WTC11 (cell line): ENCODE measurements around the gene PYCR2. TPM values are rescaled to one million over a fixed set of nuclear protein-coding genes. Genes with fewer than 3 reads are reported as not detected.
A peak's percentile ranks its signal among the peaks of the same experiment; 100 is the strongest.

Experiments used
- ATF6 ChIP-seq: sonication (generic); formaldehyde crosslinking; IDR thresholded peaks from 2 replicates; pipeline ENCODE4 v1.8.1; 2023; ENCODE audit warnings: mild to moderate bottlenecking, missing genetic modification reagents
- ERG ChIP-seq: fragments of 250-450 bp; sonication (Bioruptor Pico); IDR thresholded peaks from 2 replicates; pipeline ENCODE4 v1.8.0; 2021; ENCODE audit warnings: mild to moderate bottlenecking
- ESRRA ChIP-seq: sonication (generic); formaldehyde crosslinking; IDR thresholded peaks from 2 replicates; pipeline ENCODE4 v1.8.1; 2022; ENCODE audit warnings: mild to moderate bottlenecking, missing genetic modification reagents, borderline replicate concordance
- ETV6 ChIP-seq: sonication (generic); formaldehyde crosslinking; IDR thresholded peaks from 2 replicates; pipeline ENCODE4 v1.8.1; 2022; ENCODE audit warnings: mild to moderate bottlenecking, missing genetic modification reagents
- GABPB1 ChIP-seq: sonication (generic); formaldehyde crosslinking; IDR thresholded peaks from 2 replicates; pipeline ENCODE4 v1.8.1; 2023; ENCODE audit warnings: mild to moderate bottlenecking, missing genetic modification reagents
- MYBL2 ChIP-seq: sonication (generic); formaldehyde crosslinking; IDR thresholded peaks from 2 replicates; pipeline ENCODE4 v1.8.1; 2023; ENCODE audit warnings: mild to moderate bottlenecking, moderate library complexity, missing genetic modification reagents
- NFATC4 ChIP-seq: fragments of 250-450 bp; sonication (Bioruptor Pico); IDR thresholded peaks from 2 replicates; pipeline ENCODE4 v1.9.0; 2021; ENCODE audit warnings: mild to moderate bottlenecking
- NR3C1 ChIP-seq: sonication (generic); formaldehyde crosslinking; conservative IDR thresholded peaks from 2 replicates; pipeline ENCODE4 v1.8.1; 2023; ENCODE audit warnings: low read depth, mild to moderate bottlenecking, missing genetic modification reagents
- PRDM15 ChIP-seq: sonication (generic); formaldehyde crosslinking; IDR thresholded peaks from 2 replicates; pipeline ENCODE4 v1.8.0; 2022; ENCODE audit warnings: missing genetic modification reagents
- PREB ChIP-seq: sonication (generic); formaldehyde crosslinking; IDR thresholded peaks from 2 replicates; pipeline ENCODE4 v1.8.1; 2022; ENCODE audit warnings: mild to moderate bottlenecking, missing genetic modification reagents, moderate library complexity, borderline replicate concordance
- TEAD4 ChIP-seq: sonication (generic); formaldehyde crosslinking; IDR thresholded peaks from 2 replicates; pipeline ENCODE4 v1.8.0; 2022; ENCODE audit warnings: mild to moderate bottlenecking, missing genetic modification reagents
- USF1 ChIP-seq: sonication (generic); formaldehyde crosslinking; IDR thresholded peaks from 2 replicates; pipeline ENCODE4 v1.8.0; 2022; ENCODE audit warnings: mild to moderate bottlenecking, missing genetic modification reagents
- ZNF219 ChIP-seq: sonication (generic); formaldehyde crosslinking; IDR thresholded peaks from 2 replicates; pipeline ENCODE4 v1.8.0; 2023; ENCODE audit warnings: missing genetic modification reagents, mild to moderate bottlenecking, borderline replicate concordance
- ZNF281 ChIP-seq: sonication (generic); formaldehyde crosslinking; IDR thresholded peaks from 2 replicates; pipeline ENCODE4 v1.8.0; 2023; ENCODE audit warnings: mild to moderate bottlenecking, missing genetic modification reagents
- total RNA-seq: library from RNA; stranded (reverse); gene quantifications from 3 replicates; pipeline ENCODE4 v1.2.3, GENCODE V29; 2021
- TF ChIP-seq, protein P1 (sequence below): sonication (generic); formaldehyde crosslinking; IDR thresholded peaks from 2 replicates; pipeline ENCODE4 v1.8.1; 2023; ENCODE audit warnings: mild to moderate bottlenecking, missing genetic modification reagents, moderate library complexity
- TF ChIP-seq, protein P2 (sequence below): sonication (generic); formaldehyde crosslinking; conservative IDR thresholded peaks from 2 replicates; pipeline ENCODE4 v1.8.1; 2022; ENCODE audit warnings: mild to moderate bottlenecking, missing genetic modification reagents
- TF ChIP-seq, protein P3 (sequence below): fragments of 250-450 bp; sonication (Bioruptor Pico); IDR thresholded peaks from 2 replicates; pipeline ENCODE4 v1.9.0; 2021; ENCODE audit warnings: mild to moderate bottlenecking, borderline replicate concordance

The PYCR2 gene
- total RNA-seq, 1 experiment from 2014 or later: 86.0 TPM

DNA sequence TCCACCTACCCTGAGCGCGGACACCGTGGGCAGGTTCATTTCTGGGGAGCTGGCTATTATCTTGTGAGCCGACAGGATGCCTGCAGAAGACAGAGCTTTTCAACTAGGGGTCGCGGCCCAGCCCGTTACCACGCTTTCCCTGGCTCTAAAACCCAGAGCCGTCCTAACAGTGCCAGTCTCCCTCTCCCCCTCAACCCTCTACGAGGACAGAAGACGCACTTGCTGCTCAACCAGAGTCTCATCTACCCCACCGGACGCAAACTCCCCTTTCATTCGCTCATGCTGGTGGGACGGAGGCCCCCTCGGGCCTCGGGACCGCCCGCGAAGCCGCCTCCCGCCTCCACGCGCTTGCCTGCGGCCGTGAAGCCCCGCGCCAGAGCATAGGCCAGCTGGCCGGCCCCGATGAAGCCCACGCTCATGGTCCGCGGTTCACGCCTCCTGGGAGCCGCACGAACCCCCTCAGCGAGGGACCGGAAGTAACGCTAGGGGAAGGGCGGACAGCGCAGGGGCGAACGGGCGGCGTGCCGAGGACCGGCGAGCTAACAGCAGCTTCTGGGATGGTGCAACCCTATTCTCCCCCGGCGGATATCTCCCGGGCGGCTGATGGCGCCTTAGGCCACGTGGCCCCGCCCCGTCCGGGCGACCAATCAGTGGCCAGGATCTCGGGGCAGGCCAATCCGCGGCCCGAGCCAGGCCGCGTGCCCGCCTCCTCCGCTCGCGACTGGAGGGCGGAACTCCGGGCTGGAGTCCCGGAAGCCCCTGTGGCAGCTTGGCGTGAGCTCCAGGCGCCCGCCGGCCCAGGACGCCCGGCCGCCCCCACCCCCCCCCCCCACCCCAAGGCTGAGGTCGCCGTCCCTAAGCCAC lies at the start of gene PYCR2 (continued):
- TF ChIP-seq TEAD4 (no peak), NFATC4 (CRISPR knock-in tag) (no peak), ZNF281 (CRISPR knock-in tag) (0 out of 2 replicates have a peak, but pooled peaks have one; percentile 39), MYBL2 (CRISPR knock-in tag) (peak; percentile 54), GABPB1 (CRISPR knock-in tag) (peak; percentile 95), USF1 (peak; percentile 95), ATF6 (CRISPR knock-in tag) (no peak), NR3C1 (CRISPR knock-in tag) (no peak), PREB (CRISPR knock-in tag) (0 out of 2 replicates have a peak, but pooled peaks have one; percentile 76), ZNF219 (CRISPR knock-in tag) (0 out of 2 replicates have a peak, but pooled peaks have one; percentile 38), PRDM15 (no peak), ETV6 (CRISPR knock-in tag) (peak; percentile 64; the same call in 1 of the 2 replicates), ERG (CRISPR knock-in tag) (no peak), ESRRA (CRISPR knock-in tag) (peak; percentile 76; the same call in 1 of the 2 replicates)
- TF ChIP-seq, protein P1, sequence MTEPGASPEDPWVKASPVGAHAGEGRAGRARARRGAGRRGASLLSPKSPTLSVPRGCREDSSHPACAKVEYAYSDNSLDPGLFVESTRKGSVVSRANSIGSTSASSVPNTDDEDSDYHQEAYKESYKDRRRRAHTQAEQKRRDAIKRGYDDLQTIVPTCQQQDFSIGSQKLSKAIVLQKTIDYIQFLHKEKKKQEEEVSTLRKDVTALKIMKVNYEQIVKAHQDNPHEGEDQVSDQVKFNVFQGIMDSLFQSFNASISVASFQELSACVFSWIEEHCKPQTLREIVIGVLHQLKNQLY (CRISPR knock-in tag): no peak
- TF ChIP-seq, protein P2, sequence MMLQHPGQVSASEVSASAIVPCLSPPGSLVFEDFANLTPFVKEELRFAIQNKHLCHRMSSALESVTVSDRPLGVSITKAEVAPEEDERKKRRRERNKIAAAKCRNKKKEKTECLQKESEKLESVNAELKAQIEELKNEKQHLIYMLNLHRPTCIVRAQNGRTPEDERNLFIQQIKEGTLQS (CRISPR knock-in tag): no peak
- TF ChIP-seq, protein P3, sequence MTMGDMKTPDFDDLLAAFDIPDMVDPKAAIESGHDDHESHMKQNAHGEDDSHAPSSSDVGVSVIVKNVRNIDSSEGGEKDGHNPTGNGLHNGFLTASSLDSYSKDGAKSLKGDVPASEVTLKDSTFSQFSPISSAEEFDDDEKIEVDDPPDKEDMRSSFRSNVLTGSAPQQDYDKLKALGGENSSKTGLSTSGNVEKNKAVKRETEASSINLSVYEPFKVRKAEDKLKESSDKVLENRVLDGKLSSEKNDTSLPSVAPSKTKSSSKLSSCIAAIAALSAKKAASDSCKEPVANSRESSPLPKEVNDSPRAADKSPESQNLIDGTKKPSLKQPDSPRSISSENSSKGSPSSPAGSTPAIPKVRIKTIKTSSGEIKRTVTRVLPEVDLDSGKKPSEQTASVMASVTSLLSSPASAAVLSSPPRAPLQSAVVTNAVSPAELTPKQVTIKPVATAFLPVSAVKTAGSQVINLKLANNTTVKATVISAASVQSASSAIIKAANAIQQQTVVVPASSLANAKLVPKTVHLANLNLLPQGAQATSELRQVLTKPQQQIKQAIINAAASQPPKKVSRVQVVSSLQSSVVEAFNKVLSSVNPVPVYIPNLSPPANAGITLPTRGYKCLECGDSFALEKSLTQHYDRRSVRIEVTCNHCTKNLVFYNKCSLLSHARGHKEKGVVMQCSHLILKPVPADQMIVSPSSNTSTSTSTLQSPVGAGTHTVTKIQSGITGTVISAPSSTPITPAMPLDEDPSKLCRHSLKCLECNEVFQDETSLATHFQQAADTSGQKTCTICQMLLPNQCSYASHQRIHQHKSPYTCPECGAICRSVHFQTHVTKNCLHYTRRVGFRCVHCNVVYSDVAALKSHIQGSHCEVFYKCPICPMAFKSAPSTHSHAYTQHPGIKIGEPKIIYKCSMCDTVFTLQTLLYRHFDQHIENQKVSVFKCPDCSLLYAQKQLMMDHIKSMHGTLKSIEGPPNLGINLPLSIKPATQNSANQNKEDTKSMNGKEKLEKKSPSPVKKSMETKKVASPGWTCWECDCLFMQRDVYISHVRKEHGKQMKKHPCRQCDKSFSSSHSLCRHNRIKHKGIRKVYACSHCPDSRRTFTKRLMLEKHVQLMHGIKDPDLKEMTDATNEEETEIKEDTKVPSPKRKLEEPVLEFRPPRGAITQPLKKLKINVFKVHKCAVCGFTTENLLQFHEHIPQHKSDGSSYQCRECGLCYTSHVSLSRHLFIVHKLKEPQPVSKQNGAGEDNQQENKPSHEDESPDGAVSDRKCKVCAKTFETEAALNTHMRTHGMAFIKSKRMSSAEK (CRISPR knock-in tag): no peak
